Lower lobe of right lung (tissue), 2 donors: ENCODE measurements around the gene SERP2. TPM values are rescaled to one million over a fixed set of nuclear protein-coding genes. Genes with fewer than 3 reads are reported as not detected.

Experiments used
- ATAC-seq, 2 donors: fragments of 200-7000 bp; cut with Tn5 transposase; one replicate each; pipeline ENCODE4 v1.9.1; 2020 to 2022; ENCODE audit warnings: mild to moderate bottlenecking in 2 of 2, moderate library complexity in 2 of 2
- DNase-seq: peaks from one replicate; pipeline ENCODE4 v3.0.0-alpha.2; 2020
- H3K27ac ChIP-seq: fragments of 200-600 bp; one replicate; pipeline ENCODE4 v1.8.0; 2022
- H3K27me3 ChIP-seq: fragments of 200-600 bp; one replicate; pipeline ENCODE4 v1.8.0; 2022; ENCODE audit warnings: low read depth
- H3K36me3 ChIP-seq: fragments of 200-600 bp; one replicate; pipeline ENCODE4 v1.8.0; 2022; ENCODE audit warnings: mild to moderate bottlenecking
- H3K4me1 ChIP-seq: fragments of 200-600 bp; one replicate; pipeline ENCODE4 v1.8.0; 2022
- H3K4me3 ChIP-seq: fragments of 200-600 bp; one replicate; pipeline ENCODE4 v1.8.0; 2022; ENCODE audit warnings: mild to moderate bottlenecking
- H3K9me3 ChIP-seq: fragments of 200-600 bp; one replicate; pipeline ENCODE4 v1.8.0; 2022
- intact Hi-C: fragments of 100-400 bp; cut with DNase I; formaldehyde crosslinking; loops from one replicate; pipeline ENCODE4 v1.11.0; 2022
- total RNA-seq: library from RNA; stranded (reverse); fragmentation: NEBNext Ultra II Directional; extraction: Animal tissue kit (Norgen Biotek cat#: 25700); gene quantifications from one replicate; pipeline ENCODE4 v1.2.1, GENCODE V29; 2021
- TF ChIP-seq, protein P1 (sequence below): fragments of 200-600 bp; IDR thresholded peaks from one replicate; pipeline ENCODE4 v1.8.0; 2022; ENCODE audit warnings: antibody characterized with exemption, mild to moderate bottlenecking
- donor health status: DM: no; HTN: yes; CAD: no; lungs with severe emphysema.

The SERP2 gene
- total RNA-seq, 1 donor from 2014 or later: 3.7 TPM

- no peak for ATAC-seq
- Histone ChIP-seq H3K27me3 (no peaks in the 10 kb centered on the region), H3K36me3 (peaks cover 25% of the 10 kb centered on the region), H3K4me1 (peaks cover 25% of the 10 kb centered on the region), H3K4me3 (peak overlapping the region; percentile 81), H3K9me3 (no peaks in the 10 kb centered on the region), H3K27ac (peak overlapping the region; percentile 94)
- intact Hi-C loops: loop anchor here (10.0 kb wide), 1 partner anchor 199 kb away; no protein-coding TSS in a partner anchor
- DNase-seq: no peak
- TF ChIP-seq, protein P1, sequence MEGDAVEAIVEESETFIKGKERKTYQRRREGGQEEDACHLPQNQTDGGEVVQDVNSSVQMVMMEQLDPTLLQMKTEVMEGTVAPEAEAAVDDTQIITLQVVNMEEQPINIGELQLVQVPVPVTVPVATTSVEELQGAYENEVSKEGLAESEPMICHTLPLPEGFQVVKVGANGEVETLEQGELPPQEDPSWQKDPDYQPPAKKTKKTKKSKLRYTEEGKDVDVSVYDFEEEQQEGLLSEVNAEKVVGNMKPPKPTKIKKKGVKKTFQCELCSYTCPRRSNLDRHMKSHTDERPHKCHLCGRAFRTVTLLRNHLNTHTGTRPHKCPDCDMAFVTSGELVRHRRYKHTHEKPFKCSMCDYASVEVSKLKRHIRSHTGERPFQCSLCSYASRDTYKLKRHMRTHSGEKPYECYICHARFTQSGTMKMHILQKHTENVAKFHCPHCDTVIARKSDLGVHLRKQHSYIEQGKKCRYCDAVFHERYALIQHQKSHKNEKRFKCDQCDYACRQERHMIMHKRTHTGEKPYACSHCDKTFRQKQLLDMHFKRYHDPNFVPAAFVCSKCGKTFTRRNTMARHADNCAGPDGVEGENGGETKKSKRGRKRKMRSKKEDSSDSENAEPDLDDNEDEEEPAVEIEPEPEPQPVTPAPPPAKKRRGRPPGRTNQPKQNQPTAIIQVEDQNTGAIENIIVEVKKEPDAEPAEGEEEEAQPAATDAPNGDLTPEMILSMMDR: no peak
These were observed 60.5 kb downstream of the SERP2 start for GRCh38 chr13:44433863-44434765.

GRCh38 chr13:44434766-44435141, 61.1 kb downstream of the SERP2 start:
- ATAC-seq (no peak), DNase-seq (no peak)
- Histone ChIP-seq H3K27me3 (no peaks in the 10 kb centered on the region), H3K4me3 (peak overlapping the region; percentile 81), H3K36me3 (peaks cover 25% of the 10 kb centered on the region), H3K4me1 (peaks cover 25% of the 10 kb centered on the region), H3K27ac (peak overlapping the region; percentile 94), H3K9me3 (no peaks in the 10 kb centered on the region)
- intact Hi-C loops: loop anchor here (5.0 to 10.0 kb wide), 2 partner anchors 200 to 382 kb away; no protein-coding TSS in a partner anchor
- TF ChIP-seq, protein P1: no peak

DNA sequence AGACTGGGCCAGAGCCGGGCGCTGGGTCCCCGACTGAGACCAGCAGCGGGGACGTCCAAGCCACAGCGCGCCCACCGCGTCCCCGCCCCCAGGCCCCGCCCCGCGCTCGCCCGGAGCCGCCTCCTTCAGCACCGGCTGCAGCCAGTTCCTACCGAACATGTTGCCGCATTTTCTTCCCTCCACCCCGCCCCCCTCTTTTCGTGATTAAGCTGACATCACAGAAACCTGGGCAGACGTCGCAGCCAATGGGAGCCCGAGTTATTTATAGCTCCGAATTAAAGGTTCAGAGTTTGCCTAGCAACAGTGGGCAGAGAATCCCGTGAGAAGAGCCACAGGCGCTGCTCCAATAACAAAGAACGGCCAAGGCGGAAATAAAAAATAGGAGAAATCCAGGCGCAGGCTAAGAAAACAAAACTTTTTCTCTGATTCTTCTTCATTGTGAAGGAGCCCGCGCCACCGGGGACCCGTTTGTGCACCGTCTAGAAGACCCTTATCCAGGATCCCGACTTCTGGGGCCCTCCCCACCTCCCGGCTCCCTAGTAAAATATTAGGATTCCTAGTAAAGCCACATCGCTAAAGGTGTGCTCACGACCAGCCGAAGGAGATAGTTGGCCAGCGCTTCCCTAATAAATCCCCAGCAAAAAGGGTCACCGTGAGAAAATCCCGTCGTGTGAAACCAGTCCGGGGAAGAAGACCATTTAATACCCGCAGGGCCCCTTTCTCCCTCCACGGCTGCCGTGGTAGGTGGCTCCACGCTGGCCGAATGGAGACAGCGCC, 61.7 kb downstream of the SERP2 start:
- no peaks in the 10 kb centered on the region for H3K27me3 ChIP-seq
- TF ChIP-seq, protein P1: no peak
- ATAC-seq (peak; percentile 78 to 91), DNase-seq (peak; percentile 95)
- H3K4me3 ChIP-seq: peak overlapping the region; percentile 81
- H3K36me3 ChIP-seq: peaks cover 25% of the 10 kb centered on the region
- no peaks in the 10 kb centered on the region for H3K9me3 ChIP-seq
- intact Hi-C loops: loop anchor here (5.0 to 10.0 kb wide), 2 partner anchors 201 to 383 kb away; no protein-coding TSS in a partner anchor
- peaks cover 25% of the 10 kb centered on the region for H3K4me1 ChIP-seq
- peak overlapping the region; percentile 94 for H3K27ac ChIP-seq

DNA sequence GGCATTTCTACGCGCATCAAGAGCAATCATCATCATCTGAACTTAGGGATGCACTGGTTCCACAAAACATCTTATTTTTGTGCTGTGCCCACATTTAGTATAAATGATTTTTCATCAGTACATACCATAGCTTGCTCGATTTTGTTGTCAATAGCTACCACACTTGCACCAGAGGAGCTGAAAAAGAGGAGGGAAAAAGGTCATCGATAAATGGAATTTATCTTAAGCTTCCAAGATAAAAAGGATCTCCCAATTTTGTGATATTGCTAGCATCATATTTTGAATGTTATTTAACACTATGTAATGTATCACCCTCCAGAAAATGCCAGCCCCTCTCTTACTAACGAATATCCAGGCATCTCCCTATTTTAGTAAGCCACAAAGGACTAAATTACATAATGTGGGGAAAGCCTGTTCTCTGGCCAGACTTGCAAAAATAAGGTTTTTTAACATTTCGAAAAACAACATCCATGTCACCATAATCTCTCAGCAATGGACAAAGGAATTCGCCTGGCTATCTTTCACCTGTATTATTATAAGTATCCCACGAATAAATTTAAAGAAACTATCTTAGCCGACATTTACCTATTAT, 62.4 kb downstream of the SERP2 start:
- peak overlapping the region; percentile 94 for H3K27ac ChIP-seq
- no peaks in the 10 kb centered on the region for H3K9me3 ChIP-seq
- no peak for DNase-seq
- TF ChIP-seq, protein P1: no peak
- peaks cover 25% of the 10 kb centered on the region for H3K4me1 ChIP-seq
- H3K36me3 ChIP-seq: peaks cover 25% of the 10 kb centered on the region
- peak overlapping the region; percentile 81 for H3K4me3 ChIP-seq
- intact Hi-C loops: loop anchor here (5.0 to 10.0 kb wide), 2 partner anchors 201 to 384 kb away; no protein-coding TSS in a partner anchor
- ATAC-seq: no peak
- H3K27me3 ChIP-seq: no peaks in the 10 kb centered on the region
